Loucy (cell line): Measurements from ENCODE around the gene TMED9.
"Not testable (repeated sequence)": the region's sequence is repeated elsewhere in the genome, so short reads cannot be mapped to it uniquely, and the experiment has no call there.

ENCODE experiments used
- EZH2phosphoT487 ChIP-seq: fragments of 200-600 bp; IDR thresholded peaks from 2 replicates; pipeline ENCODE4 v1.6.1; 2018; ENCODE audit warnings: antibody characterized with exemption, mild to moderate bottlenecking, moderate library complexity, borderline replicate concordance
- TF ChIP-seq, protein P1 (sequence below): fragments of 200-600 bp; sonication (generic); conservative IDR thresholded peaks from 2 replicates; pipeline ENCODE4 v1.5.1; 2014; ENCODE audit warnings: mild to moderate bottlenecking, antibody characterized with exemption, low read length

- TF ChIP-seq, protein P1, sequence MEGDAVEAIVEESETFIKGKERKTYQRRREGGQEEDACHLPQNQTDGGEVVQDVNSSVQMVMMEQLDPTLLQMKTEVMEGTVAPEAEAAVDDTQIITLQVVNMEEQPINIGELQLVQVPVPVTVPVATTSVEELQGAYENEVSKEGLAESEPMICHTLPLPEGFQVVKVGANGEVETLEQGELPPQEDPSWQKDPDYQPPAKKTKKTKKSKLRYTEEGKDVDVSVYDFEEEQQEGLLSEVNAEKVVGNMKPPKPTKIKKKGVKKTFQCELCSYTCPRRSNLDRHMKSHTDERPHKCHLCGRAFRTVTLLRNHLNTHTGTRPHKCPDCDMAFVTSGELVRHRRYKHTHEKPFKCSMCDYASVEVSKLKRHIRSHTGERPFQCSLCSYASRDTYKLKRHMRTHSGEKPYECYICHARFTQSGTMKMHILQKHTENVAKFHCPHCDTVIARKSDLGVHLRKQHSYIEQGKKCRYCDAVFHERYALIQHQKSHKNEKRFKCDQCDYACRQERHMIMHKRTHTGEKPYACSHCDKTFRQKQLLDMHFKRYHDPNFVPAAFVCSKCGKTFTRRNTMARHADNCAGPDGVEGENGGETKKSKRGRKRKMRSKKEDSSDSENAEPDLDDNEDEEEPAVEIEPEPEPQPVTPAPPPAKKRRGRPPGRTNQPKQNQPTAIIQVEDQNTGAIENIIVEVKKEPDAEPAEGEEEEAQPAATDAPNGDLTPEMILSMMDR, result not testable (repeated sequence)
- not testable (repeated sequence) for TF ChIP-seq EZH2phosphoT487
Observed at GRCh38 chr5:177630186-177630585, 38.2 kb downstream of the TMED9 start.
